Measurements from ENCODE around the gene COA5. TPM values are rescaled to one million over a fixed set of nuclear protein-coding genes. Genes with fewer than 3 reads are reported as not detected.

Gene COA5
- total and polyA plus RNA-seq, 10 donors: 24.4 to 69.7 (median 40.1) TPM

DNA sequence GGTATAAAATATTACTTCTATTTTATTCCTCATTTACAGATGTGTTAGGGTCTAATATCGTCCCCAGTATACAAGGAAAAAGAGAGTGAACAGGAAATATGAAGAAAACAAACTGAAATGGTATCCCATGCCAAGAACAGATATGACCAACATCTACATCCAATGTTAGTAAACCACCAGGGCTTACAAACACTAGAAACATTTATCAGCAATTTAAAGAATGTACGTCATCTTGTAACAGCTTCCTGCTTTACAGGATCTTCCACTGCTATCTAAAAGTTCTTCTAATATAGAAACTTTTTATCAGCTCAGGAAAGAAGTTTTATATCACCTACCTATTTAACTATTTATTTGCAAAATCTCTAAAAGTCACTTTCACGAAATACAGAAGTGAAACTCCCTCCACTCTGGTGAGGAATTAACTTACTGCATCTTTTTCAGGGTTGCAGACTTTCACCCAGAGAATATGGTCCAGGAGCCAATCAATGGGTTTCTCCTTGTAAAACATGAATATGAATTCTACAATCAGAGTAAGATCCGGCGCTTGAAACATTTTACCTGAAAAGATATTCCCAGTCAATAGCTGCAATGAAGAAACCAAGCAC, 35.3 kb upstream of the COA5 start:
- no peak for TF ChIP-seq POLR2AphosphoS5 (IDR thresholded peaks at IDR 0.05)
- no peak for TF ChIP-seq POLR2A (IDR thresholded peaks at IDR 0.05)
- TF ChIP-seq, protein P1, sequence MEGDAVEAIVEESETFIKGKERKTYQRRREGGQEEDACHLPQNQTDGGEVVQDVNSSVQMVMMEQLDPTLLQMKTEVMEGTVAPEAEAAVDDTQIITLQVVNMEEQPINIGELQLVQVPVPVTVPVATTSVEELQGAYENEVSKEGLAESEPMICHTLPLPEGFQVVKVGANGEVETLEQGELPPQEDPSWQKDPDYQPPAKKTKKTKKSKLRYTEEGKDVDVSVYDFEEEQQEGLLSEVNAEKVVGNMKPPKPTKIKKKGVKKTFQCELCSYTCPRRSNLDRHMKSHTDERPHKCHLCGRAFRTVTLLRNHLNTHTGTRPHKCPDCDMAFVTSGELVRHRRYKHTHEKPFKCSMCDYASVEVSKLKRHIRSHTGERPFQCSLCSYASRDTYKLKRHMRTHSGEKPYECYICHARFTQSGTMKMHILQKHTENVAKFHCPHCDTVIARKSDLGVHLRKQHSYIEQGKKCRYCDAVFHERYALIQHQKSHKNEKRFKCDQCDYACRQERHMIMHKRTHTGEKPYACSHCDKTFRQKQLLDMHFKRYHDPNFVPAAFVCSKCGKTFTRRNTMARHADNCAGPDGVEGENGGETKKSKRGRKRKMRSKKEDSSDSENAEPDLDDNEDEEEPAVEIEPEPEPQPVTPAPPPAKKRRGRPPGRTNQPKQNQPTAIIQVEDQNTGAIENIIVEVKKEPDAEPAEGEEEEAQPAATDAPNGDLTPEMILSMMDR (IDR thresholded peaks at IDR 0.05 in 8 of 11, conservative IDR thresholded peaks at IDR 0.05 in 3 of 11): no peak
- 78 to 83% (median 82%) methylated on average over 5 of the region's 5 CpGs for WGBS, 5 donors
- peaks cover 0 to 89% (median 20%) of the 10 kb centered on the region in 6 donors for H3K36me3 ChIP-seq
- no peaks in the 10 kb centered on the region for H3K9me3 ChIP-seq
- no peak overlapping the region for H3K4me3 ChIP-seq
- H3K4me1 ChIP-seq: peaks cover 0 to 18% (median 0%) of the 10 kb centered on the region in 6 donors
- no peaks in the 10 kb centered on the region for H3K27me3 ChIP-seq (replicated peaks in 1 of 7)
- H3K27ac ChIP-seq: no peak overlapping the region
- intact Hi-C loops (cut with DNase I; ENCODE audit: low total_unique reads): no loop called here
- no peak for DNase-seq

DNA sequence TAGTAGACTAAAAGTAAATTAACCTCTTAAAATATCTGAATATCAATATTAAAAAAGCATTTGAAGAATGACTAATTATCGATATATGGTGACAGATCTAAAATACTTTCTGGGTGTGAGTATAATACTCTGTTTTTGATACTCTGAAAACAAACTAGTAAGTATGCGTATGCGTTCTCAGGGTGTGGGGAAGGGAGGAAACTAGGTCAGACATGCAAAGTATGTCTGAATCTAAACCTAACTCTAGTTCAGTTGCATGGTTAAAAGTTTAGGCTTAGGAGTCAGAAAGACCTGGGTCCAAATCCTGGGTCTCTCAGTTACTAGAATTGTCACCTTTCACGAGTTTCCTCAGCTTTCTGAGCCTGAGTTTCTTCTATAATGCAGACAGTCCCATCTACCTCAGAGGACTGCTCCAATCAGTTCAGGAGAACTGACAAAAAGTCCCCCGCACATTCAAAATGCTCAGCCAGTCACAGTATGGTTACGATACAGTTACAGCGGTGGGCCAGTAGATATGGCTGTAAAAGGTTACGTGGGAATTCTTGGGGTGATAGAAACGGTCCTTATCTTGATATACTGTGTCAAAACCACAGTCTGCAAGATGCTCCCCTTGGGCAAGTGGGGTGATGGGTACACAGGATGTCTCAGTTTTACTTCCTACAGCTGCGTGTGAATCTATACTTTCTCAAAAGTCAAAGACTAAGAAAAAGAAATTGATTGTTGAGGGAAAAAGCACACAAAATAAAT, 29.3 kb upstream of the COA5 start:
- H3K4me3 ChIP-seq: no peak overlapping the region
- WGBS, 5 donors: 54 to 71% (median 64%) methylated on average over 10 of the region's 10 CpGs
- H3K4me1 ChIP-seq: peaks cover 0 to 58% (median 6%) of the 10 kb centered on the region in 6 donors
- DNase-seq: no peak
- intact Hi-C loops (cut with DNase I; ENCODE audit: low total_unique reads): no loop called here
- no peaks in the 10 kb centered on the region for H3K9me3 ChIP-seq
- peak overlapping the region in 5 of 8 donors; percentile 22 to 65 (median 58) for H3K27ac ChIP-seq
- peaks cover 0 to 99% (median 29%) of the 10 kb centered on the region in 6 donors for H3K36me3 ChIP-seq
- no peak for TF ChIP-seq POLR2AphosphoS5 (IDR thresholded peaks at IDR 0.05)
- no peak for TF ChIP-seq POLR2A (IDR thresholded peaks at IDR 0.05)
- TF ChIP-seq, protein P1 (IDR thresholded peaks at IDR 0.05 in 8 of 11, conservative IDR thresholded peaks at IDR 0.05 in 3 of 11): no peak
- no peaks in the 10 kb centered on the region for H3K27me3 ChIP-seq (replicated peaks in 1 of 7)

DNA sequence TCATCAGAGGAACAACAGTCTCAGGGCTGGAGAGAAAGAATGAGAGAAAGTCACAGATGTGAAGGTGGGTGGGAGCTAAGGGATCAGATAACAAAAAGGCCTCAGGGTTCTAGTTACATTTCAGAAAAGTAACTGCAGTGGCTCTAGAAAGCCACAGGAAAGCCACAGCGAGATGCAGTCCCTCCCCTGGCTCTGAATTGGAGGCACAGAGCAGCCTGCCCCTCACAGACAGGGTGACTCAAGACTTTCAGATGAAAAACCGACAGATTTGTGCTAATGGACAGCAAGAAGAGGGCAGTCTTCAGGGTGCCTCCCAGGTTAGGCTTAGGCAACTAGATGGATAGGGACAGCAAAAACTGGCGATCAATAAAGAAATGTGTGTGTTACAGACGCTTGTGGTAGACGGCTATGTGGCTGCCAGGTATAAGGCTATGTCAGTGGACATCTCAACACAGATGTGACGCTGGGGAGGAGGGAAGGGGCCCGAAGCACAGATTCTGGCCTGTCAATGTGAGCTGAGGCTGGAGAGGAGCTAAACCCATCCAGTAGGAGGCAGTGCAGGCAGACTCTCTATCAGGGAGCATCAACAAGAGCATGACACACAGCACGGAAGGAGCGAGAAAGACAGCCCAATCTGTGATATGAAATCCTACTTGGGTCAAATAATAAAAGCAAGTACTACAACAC, 26.2 kb upstream of the COA5 start:
- TF ChIP-seq POLR2A (IDR thresholded peaks at IDR 0.05): no peak
- TF ChIP-seq, protein P1 (IDR thresholded peaks at IDR 0.05 in 8 of 11, conservative IDR thresholded peaks at IDR 0.05 in 3 of 11): peak in 2 of 11 experiments; percentile 14 to 16
- TF ChIP-seq POLR2AphosphoS5 (IDR thresholded peaks at IDR 0.05): no peak
- no peak overlapping the region for H3K4me3 ChIP-seq
- peaks cover 0 to 58% (median 6%) of the 10 kb centered on the region in 6 donors for H3K4me1 ChIP-seq
- H3K27ac ChIP-seq: peak overlapping the region in 5 of 8 donors; percentile 10 to 76 (median 62)
- DNase-seq: no peak
- 72 to 82% (median 78%) methylated on average over 9 of the region's 9 CpGs for WGBS, 5 donors
- H3K36me3 ChIP-seq: peaks cover 0 to 99% (median 31%) of the 10 kb centered on the region in 6 donors
- no peaks in the 10 kb centered on the region for H3K27me3 ChIP-seq (replicated peaks in 1 of 7)
- no peaks in the 10 kb centered on the region for H3K9me3 ChIP-seq
- intact Hi-C loops (cut with DNase I; ENCODE audit: low total_unique reads): no loop called here
